ENCODE data around the gene DMRTC2.
A peak's percentile ranks its signal among the peaks of the same experiment; 100 is the strongest.
"Not testable (repeated sequence)": the region's sequence is repeated elsewhere in the genome, so short reads cannot be mapped to it uniquely, and the experiment has no call there.

DMRTC2 gene

DNA sequence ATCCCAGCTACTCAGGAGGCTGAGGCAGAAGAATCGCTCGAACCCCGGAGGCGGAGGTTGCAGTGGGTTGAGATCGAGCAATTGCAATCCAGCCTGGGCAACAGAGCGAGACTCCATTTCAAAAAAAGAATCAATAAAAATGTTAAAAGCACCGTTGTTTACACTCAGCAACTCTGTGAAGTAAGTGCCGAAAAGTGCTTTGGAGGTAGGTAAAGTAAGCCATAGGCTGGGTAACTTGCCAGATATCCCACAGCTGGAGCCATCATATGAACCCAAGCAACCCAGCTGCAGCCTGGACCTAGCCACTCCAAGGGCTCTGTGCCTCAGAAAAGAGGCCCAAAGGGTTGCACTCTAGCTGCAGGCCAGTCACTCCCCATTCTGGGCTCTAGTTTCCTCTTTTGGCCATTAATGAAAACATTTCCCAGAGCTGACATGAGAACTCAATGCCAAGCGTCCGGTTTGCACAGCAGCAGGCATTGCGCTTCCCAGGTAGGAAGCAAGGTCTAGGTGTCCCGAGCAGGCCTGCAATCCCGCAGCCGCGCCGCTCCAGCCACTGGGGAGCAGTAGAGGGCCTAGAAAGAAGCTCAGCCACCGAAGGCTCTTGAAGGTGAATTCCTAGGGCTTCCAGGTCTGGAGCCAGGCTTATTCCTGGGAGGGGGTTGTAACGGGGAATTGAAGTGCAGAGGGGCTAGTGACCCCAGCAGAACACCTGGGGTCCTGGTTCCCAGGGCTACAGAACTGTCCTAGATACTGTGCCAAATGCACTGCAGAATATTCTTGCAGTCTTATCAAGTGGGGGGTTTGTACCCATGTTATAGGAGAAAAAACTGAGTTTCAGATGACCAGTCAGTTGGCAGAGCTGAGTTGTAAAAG lies 28.2 kb downstream of the DMRTC2 start (continued):
- TF ChIP-seq ZFP3 (tag by site-specific recombination; IDR thresholded peaks at IDR 0.05; ENCODE audit: low read depth) (no peak), KLF8 (tag by site-specific recombination; IDR thresholded peaks at IDR 0.05) (no peak; the same call in none of the 2 replicates), ZNF596 (tag by site-specific recombination; IDR thresholded peaks at IDR 0.05) (no peak), ZSCAN30 (tag by site-specific recombination; IDR thresholded peaks at IDR 0.05) (peak; percentile 66), FEZF1 (tag by site-specific recombination; IDR thresholded peaks at IDR 0.05) (0 out of 2 replicates have a peak, but pooled peaks have one; percentile 8), PRDM4 (tag by site-specific recombination; IDR thresholded peaks at IDR 0.05) (no peak), ZNF707 (tag by site-specific recombination; IDR thresholded peaks at IDR 0.05) (no peak)
- TF ChIP-seq, protein P1, sequence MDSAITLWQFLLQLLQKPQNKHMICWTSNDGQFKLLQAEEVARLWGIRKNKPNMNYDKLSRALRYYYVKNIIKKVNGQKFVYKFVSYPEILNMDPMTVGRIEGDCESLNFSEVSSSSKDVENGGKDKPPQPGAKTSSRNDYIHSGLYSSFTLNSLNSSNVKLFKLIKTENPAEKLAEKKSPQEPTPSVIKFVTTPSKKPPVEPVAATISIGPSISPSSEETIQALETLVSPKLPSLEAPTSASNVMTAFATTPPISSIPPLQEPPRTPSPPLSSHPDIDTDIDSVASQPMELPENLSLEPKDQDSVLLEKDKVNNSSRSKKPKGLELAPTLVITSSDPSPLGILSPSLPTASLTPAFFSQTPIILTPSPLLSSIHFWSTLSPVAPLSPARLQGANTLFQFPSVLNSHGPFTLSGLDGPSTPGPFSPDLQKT (IDR thresholded peaks at IDR 0.05; ENCODE audit: borderline replicate concordance, low read depth, low read length), result no peak

- POLR2A ChIA-PET, result interaction anchor here (0.6 to 1.7 kb wide), 8 partner anchors 8 to 78 kb away, joined by 3 to 7 read pairs (median 4); partner anchors contain the start of gene RPS19
- peak; percentile 97 for TF ChIP-seq ZNF121 (tag by site-specific recombination; IDR thresholded peaks at IDR 0.05)
Observed at GRCh38 chr19:41875973-41876372, 31.1 kb downstream of the DMRTC2 start.

DNA sequence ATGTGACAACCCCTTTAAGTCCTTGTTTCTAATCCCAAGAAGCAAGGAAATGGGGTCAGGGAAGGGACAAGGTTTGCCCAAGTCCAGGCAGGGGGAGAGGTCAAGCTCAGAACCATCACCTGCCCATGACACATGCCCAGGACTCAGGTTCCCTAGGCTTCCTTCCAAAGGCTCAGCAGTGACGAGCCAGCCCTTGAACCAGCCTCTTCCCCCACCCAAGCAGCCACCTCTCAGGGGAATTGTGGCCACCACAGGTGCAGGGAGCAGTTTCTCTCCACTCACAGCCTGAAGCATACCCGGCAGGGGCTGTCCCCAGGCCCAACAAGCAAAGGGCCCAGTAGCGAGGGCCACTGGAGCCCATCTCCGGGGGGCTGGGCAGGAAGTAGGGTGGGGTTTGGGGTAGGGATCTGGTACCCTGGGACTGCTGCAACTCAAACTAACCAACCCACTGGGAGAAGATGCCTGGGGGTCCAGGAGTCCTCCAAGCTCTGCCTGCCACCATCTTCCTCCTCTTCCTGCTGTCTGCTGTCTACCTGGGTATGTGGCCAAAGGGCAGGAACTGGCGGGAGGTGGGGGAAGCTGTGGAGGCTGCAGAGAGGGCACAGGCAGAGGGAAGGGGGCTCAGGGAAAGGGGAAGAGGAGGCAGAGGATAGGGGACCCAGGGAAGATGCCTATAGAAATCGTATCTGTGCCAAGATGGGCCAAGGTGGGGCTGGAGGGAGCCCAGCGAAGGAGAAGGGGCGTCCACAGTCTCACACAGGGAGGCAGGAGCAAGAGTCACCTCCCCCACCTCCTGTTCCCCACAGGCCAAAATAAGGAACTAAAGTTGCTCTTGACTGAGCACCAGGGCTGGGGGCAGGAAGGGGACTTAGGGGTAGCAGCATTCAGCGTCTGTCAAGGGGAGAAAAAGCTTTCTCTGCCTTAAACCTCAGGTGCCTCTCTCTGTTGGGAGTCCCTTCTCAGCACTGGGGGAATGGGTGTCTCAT lies 32.3 kb downstream of the DMRTC2 start, which contains the start of gene CD79A:
TSS of gene CD79A (plus strand) at position 433 of the 986 bp plus-strand sequence. CDS start at position 459, 26 bp downstream.
- H3K27ac ChIP-seq (ENCODE audit: extremely low read depth, low read depth, low read length), result no peak within 1 kb of the TSS
- no peak within 1 kb of the TSS for H3K4me3 ChIP-seq (ENCODE audit: low read depth, low read length)
- H3K36me3 ChIP-seq (ENCODE audit: control insufficient read depth in 2 of 2, insufficient read depth in 1 of 2, low read length in 2 of 2), result peaks cover 0 to 2% of the 10 kb centered on the region in 2 experiments; a peak in 2 of 3 replicates
- ChIA-PET POLR2A (interaction anchor here (0.5 to 1.7 kb wide), 5 partner anchors 11 to 72 kb away, joined by 3 to 4 read pairs (median 3); partner anchors contain the start of gene RPS19), CTCF (interaction anchor here (0.7 to 5.9 kb wide), 4 partner anchors 10 to 236 kb away, joined by 3 to 73 read pairs (median 6); partner anchors contain the start of gene RABAC1)
- TF ChIP-seq GLIS1 (tag by site-specific recombination; IDR thresholded peaks at IDR 0.05), result peak; percentile 24; the same call in 1 of the 2 replicates
- no peak for TF ChIP-seq ZNF654 (tag by site-specific recombination; IDR thresholded peaks at IDR 0.05; ENCODE audit: low read depth)
- TF ChIP-seq WT1 (tag by site-specific recombination; IDR thresholded peaks at IDR 0.05), result no peak
- TF ChIP-seq ZNF175 (tag by site-specific recombination; IDR thresholded peaks at IDR 0.05), result no peak
- TF ChIP-seq, protein P2, sequence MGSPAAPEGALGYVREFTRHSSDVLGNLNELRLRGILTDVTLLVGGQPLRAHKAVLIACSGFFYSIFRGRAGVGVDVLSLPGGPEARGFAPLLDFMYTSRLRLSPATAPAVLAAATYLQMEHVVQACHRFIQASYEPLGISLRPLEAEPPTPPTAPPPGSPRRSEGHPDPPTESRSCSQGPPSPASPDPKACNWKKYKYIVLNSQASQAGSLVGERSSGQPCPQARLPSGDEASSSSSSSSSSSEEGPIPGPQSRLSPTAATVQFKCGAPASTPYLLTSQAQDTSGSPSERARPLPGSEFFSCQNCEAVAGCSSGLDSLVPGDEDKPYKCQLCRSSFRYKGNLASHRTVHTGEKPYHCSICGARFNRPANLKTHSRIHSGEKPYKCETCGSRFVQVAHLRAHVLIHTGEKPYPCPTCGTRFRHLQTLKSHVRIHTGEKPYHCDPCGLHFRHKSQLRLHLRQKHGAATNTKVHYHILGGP (tag by site-specific recombination; IDR thresholded peaks at IDR 0.05), result no peak
- no peaks in the 10 kb centered on the region for H3K4me1 ChIP-seq (ENCODE audit: control insufficient read depth, insufficient read depth, low read length)
- no peaks in the 10 kb centered on the region for H3K9me3 ChIP-seq (ENCODE audit: control insufficient read depth, insufficient read depth, low read depth, low read length)

More at GRCh38 chr19:41875973-41876372, 31.1 kb downstream of the DMRTC2 start:
- H3K4me1 ChIP-seq (ENCODE audit: control insufficient read depth, insufficient read depth, low read length); H3K4me3 ChIP-seq (ENCODE audit: low read depth, low read length); H3K27ac ChIP-seq (ENCODE audit: extremely low read depth, low read depth, low read length); H3K9me3 ChIP-seq (ENCODE audit: control insufficient read depth, insufficient read depth, low read depth, low read length): not testable (repeated sequence)
- CTCF ChIA-PET, result interaction anchor here (0.9 to 5.9 kb wide), 3 partner anchors 11 to 82 kb away, joined by 3 to 73 read pairs (median 6); partner anchors contain the start of gene RABAC1
- peaks cover 6 to 14% of the 10 kb centered on the region in 2 experiments; a peak in 2 of 3 replicates for H3K36me3 ChIP-seq (ENCODE audit: control insufficient read depth in 2 of 2, insufficient read depth in 1 of 2, low read length in 2 of 2)
